Measurements from ENCODE around the gene NPRL2.

GRCh38 chr3:50354850-50355249 lies 4.3 kb upstream of the NPRL2 start:
- no peak for TF ChIP-seq YY1 (IDR thresholded peaks at IDR 0.05; ENCODE audit: low read depth)
- TF ChIP-seq CREB1 (IDR thresholded peaks at IDR 0.05; ENCODE audit: low read depth): no peak
- TF ChIP-seq EGR1 (IDR thresholded peaks at IDR 0.05): no peak
- TF ChIP-seq NFIC (IDR thresholded peaks at IDR 0.05): no peak
- no peak for TF ChIP-seq ZBTB7A (IDR thresholded peaks at IDR 0.05; ENCODE audit: low read depth)
- TF ChIP-seq RAD21 (IDR thresholded peaks at IDR 0.05; ENCODE audit: low read depth): no peak
- no peak for TF ChIP-seq REST (IDR thresholded peaks at IDR 0.05; ENCODE audit: low read depth)
- no peak for TF ChIP-seq TAF1 (IDR thresholded peaks at IDR 0.05; ENCODE audit: low read depth)
- TF ChIP-seq EP300 (IDR thresholded peaks at IDR 0.05; ENCODE audit: borderline replicate concordance): no peak
- no peak for TF ChIP-seq CEBPB (IDR thresholded peaks at IDR 0.05)
- TF ChIP-seq TEAD4 (IDR thresholded peaks at IDR 0.05): no peak
- no peak for TF ChIP-seq USF1 (IDR thresholded peaks at IDR 0.05)
- TF ChIP-seq, protein P1, sequence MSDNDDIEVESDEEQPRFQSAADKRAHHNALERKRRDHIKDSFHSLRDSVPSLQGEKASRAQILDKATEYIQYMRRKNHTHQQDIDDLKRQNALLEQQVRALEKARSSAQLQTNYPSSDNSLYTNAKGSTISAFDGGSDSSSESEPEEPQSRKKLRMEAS (IDR thresholded peaks at IDR 0.05): no peak
- TF ChIP-seq TCF12 (IDR thresholded peaks at IDR 0.05; ENCODE audit: low read depth): no peak

Measured in Ishikawa (cell line).